Measurements from ENCODE around the gene TAF4.

DNA sequence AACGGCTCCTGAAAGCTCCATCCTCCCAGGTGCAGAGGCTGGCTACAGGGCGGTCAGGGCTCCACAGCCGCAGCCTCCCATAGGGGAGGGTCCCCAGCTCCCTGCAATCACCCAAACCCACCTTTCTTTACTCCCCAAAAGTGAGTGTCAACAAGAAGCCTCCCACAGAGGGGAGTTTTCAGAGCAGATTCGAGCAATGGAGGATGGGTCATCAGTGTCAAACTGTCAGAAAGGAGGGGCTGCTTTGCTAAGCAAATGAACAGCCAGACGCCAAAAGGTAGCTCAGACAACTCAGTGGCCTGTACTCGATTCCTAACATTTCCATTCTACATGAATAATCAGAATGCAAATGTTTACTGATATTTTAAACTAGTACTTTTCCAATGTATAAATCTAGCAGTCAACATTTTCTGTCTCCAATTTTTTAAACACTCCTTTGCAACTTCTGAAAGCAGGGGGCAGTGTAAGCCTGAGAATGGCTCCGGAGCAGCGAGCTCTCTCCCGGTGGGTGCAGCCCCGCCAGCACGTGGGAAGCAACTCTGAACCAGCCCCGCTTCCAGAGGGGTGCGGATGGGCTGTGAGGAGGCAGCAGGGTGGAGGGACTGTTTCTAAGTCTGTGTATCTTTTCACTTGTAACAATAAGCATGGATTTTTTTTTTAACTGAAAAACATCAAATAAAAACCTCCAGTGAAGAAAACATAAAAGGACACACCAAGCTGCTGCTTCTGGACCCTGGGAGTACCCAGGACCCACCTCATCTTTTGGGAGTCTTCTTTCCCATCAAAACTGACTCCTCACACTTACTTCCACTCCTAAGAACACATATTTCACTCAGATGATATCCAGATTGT, 54.9 kb downstream of the TAF4 start:
- TF ChIP-seq, protein P1, sequence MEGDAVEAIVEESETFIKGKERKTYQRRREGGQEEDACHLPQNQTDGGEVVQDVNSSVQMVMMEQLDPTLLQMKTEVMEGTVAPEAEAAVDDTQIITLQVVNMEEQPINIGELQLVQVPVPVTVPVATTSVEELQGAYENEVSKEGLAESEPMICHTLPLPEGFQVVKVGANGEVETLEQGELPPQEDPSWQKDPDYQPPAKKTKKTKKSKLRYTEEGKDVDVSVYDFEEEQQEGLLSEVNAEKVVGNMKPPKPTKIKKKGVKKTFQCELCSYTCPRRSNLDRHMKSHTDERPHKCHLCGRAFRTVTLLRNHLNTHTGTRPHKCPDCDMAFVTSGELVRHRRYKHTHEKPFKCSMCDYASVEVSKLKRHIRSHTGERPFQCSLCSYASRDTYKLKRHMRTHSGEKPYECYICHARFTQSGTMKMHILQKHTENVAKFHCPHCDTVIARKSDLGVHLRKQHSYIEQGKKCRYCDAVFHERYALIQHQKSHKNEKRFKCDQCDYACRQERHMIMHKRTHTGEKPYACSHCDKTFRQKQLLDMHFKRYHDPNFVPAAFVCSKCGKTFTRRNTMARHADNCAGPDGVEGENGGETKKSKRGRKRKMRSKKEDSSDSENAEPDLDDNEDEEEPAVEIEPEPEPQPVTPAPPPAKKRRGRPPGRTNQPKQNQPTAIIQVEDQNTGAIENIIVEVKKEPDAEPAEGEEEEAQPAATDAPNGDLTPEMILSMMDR (IDR thresholded peaks at IDR 0.05) = peak; percentile 56
- no peak for TF ChIP-seq ZFX (IDR thresholded peaks at IDR 0.05; ENCODE audit: borderline replicate concordance)

Data from 22Rv1 (cell line).